ENCODE measurements around the gene DNASE1L2. TPM values are rescaled to one million over a fixed set of nuclear protein-coding genes. Genes with fewer than 3 reads are reported as not detected.

DNASE1L2 gene
- total and polyA plus RNA-seq, 10 of the 15 experiments (the other 5 are each of a cell fraction or from before 2014, with no cell fraction given), result 0.06 to 1.5 (median 0.29) TPM

- no peak for TF ChIP-seq ZBTB33 (IDR thresholded peaks at IDR 0.05)
- peak; percentile 93 for TF ChIP-seq NR2F1 (conservative IDR thresholded peaks at IDR 0.05)
- TF ChIP-seq ZNF622 (IDR thresholded peaks at IDR 0.05), result no peak
- TF ChIP-seq SMAD1 (IDR thresholded peaks at IDR 0.05; ENCODE audit: low read depth, partially characterized antibody), result no peak
- peak; percentile 87 for TF ChIP-seq YY1 (IDR thresholded peaks at IDR 0.05; ENCODE audit: low read depth, low read length)
- TF ChIP-seq BRCA1 (IDR thresholded peaks at IDR 0.05; ENCODE audit: low read depth, low read length), result no peak
- TF ChIP-seq POU2F2 (IDR thresholded peaks at IDR 0.05; ENCODE audit: borderline replicate concordance, low read depth, low read length), result peak; percentile 62
- peak in 1 of 2 experiments; percentile 93; a peak in 2 of 3 replicates for TF ChIP-seq EGR1 (IDR thresholded peaks at IDR 0.05; ENCODE audit: borderline replicate concordance in 1 of 2, low read depth in 2 of 2, low read length in 2 of 2)
- peak; percentile 57 for TF ChIP-seq RUNX3 (IDR thresholded peaks at IDR 0.05; ENCODE audit: low read length)
- no peak for TF ChIP-seq CBX3 (IDR thresholded peaks at IDR 0.05; ENCODE audit: borderline replicate concordance, low read depth)
- TF ChIP-seq BMI1 (IDR thresholded peaks at IDR 0.05; ENCODE audit: borderline replicate concordance), result no peak
- TF ChIP-seq TCF7 (IDR thresholded peaks at IDR 0.05; ENCODE audit: borderline replicate concordance), result no peak
- no peak for TF ChIP-seq EZH2 (IDR thresholded peaks at IDR 0.05; ENCODE audit: borderline replicate concordance, control insufficient read depth, low read depth, low read length)
- no peak for TF ChIP-seq GABPA (IDR thresholded peaks at IDR 0.05; ENCODE audit: low read depth)
- peak; percentile 83; the same call in 1 of the 2 replicates for TF ChIP-seq POLR2AphosphoS5 (IDR thresholded peaks at IDR 0.05; ENCODE audit: low read length)
- peak; percentile 100 for TF ChIP-seq IKZF1 (conservative IDR thresholded peaks at IDR 0.05)
- no peak for TF ChIP-seq ZNF274 (IDR thresholded peaks at IDR 0.05; ENCODE audit: insufficient read depth, insufficient read length)
- no peak for TF ChIP-seq PRDM15 (CRISPR knock-in tag; IDR thresholded peaks at IDR 0.05)
- peak in 1 of 2 experiments; percentile 19; a peak in 1 of 4 replicates for TF ChIP-seq IKZF2 (IDR thresholded peaks at IDR 0.05)
- no peak for TF ChIP-seq ZBTB4 (CRISPR knock-in tag; IDR thresholded peaks at IDR 0.05)
- TF ChIP-seq ZZZ3 (IDR thresholded peaks at IDR 0.05; ENCODE audit: control insufficient read depth, insufficient read length, low read depth), result no peak
- peak; percentile 56 for TF ChIP-seq CREB1 (IDR thresholded peaks at IDR 0.05; ENCODE audit: low read depth)
Measured at GRCh38 chr16:2205104-2205966, 30.9 kb upstream of the DNASE1L2 start, which contains the start of gene MLST8 (continued).

All from GM12878 (cell line).